SW 1271 (cell line): ENCODE measurements around the gene RCBTB2.
"Not testable (repeated sequence)": the region's sequence is repeated elsewhere in the genome, so short reads cannot be mapped to it uniquely, and the experiment has no call there.

ENCODE experiments used
- DNase-seq, 2 experiments: peaks; one replicate each; lab custom pipeline; 2025; lab: John Stamatoyannopoulos, UW

Gene RCBTB2

DNA sequence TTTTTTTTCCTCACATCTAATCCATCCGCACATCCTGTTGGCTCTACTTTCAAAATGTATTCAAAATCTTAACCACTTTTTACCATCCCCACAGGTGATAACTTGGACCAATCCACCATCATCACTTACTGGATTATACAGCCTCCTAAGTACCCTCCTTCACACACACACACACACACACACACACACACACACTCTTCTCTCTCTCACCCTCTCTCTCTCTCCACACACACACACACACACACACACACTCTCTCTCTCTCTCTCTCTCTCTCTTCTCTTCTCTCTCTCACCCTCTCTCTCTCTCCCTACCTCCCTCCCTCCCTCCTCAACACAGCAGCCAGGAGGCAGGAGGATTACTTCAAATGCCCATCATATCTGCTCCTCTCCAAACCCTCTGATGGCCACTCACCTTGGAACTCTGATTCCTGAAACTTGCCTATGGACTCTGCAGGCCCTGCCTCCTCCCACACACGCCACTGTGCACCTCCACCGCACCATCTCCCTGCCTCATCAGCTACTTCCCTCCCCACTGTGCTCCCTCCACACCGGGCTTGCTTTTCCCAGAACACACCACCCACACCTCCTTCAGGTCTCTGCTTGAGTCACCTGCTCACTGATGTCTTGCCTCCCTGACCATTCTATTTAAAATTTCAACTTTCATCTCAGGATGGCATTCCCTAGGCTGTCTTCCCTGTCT, 39.7 kb downstream of the RCBTB2 start:
- DNase-seq = no peak

DNA sequence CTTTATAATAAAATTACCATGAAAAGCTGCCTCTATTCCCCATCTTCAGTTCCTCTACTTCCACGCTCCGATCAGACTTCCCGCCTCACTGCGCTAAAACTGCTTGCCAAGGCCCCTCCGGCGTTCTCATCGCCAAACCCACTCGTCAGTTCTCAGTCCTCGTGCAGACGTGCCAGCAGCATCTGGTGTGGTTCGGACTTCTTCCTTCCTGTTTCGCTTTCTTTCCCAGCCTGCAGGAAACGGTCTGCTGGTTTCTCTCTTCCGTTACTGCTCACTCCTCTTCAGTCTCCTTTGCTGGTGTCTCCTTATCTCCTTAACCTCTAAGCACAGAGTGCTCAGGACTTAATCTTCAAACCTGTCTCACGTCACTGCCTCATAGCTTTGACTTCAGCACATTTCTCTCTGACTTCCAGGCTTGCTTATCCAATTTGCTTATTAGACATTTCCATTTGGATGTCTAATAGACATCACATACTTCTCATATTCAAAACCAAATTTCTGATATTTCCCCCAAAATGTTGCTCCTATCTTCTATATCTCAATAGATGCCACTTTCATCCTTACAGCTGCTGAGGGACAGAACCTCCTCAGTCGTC, 40.3 kb downstream of the RCBTB2 start:
- no peak for DNase-seq

DNA sequence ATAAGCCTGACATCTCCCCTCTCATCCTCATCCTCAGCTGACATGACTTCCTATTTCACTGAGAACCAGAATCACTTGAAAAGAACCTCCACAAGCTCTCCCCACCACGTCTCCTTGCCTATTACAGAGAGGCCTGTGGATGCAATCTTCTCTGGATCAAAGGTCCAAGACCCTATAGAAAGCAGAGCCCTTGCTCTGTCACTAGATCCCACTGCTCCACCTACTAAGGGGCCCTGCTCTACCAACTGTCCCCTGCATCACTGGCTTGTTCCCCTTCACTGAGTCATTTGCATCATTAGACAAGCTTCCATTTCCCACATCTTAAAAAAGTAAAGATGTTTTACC, 40.8 kb downstream of the RCBTB2 start:
- DNase-seq = no peak

DNA sequence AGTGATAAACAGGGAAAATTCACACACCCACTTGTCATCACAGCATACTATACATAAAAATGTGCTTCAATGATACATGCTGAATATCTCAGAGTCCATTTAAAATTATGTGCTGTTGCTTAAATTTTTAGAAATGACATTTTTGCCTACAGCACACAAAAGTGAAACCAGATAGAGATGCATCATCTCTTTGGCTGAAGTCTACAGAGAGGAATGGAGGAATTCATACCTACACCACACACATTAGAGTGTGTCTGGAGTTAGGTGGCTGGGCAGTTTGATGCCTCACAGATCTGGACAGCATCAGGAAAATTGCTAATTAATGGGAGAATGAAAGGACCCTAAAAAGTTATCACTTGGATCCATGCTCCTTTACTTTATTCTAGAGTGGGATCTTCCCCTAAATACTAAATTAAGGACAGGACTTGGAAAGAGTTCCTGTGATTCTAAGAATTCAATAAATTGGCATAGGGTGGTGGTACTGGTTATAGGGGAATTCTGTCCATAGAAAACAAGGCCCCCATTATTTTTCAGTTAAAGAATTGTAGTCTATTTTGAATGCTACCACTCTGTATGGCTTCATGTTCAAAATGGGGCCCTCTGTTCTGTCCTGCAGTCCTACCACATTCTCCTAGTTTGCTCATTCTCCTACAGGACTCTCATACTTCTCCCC, 41.3 kb downstream of the RCBTB2 start:
- no peak for DNase-seq

DNA sequence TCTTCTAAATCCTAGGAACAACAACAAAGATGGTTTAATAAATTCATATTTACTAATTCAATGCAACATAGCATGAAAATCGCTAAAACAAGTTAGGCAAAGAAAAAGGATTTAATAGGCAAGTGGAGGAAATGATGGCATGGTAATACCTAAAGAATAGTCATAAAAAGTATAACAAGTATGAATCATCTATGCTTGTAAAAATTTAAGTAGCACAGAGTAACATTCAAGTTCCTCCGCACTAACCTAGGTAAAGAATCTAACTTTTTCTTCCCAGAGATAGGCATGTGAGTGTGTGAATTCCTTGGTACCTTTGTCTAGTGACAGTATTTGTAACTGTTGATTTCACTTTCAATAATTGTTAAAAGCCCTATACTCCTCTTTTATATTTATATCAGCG, 42.6 kb downstream of the RCBTB2 start:
- no peak for DNase-seq

DNA sequence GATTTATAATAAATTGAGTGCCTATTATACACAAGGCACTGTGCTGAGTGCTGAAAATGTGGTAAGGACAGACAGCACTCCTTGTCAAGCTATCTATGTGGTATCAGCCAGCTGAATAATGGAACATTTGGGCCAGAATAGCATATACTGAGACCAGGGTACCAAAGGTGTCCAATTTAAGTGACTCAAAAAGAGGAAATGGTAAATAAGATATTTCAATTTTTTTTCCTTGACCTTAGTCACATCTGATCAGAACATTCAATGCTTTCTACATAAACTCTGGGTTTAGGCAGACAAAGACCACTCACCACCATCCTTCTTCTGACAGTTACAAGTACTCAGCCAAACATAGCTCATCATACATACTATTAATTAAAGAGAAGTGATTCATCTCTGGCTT, 43.2 kb downstream of the RCBTB2 start:
- no peak for DNase-seq

DNA sequence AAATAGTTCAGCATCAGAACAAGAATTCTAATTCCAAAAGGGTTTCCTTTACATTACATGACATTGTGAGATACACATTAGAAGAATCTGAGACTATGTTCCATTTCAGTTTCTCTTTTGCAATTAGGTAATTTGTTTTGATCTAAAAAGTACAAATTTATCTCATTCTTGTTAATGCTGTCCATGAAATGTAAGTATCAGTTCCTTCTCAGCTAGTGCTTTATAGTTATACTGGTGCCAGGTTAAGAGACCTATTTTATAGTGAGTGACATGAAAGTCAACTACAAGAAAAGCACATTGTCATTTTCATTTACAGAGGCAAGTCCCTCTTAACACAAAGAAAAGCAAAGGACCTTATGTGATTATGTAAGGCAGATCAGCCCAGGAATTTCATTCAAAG, 43.9 kb downstream of the RCBTB2 start:
- DNase-seq = no peak

DNA sequence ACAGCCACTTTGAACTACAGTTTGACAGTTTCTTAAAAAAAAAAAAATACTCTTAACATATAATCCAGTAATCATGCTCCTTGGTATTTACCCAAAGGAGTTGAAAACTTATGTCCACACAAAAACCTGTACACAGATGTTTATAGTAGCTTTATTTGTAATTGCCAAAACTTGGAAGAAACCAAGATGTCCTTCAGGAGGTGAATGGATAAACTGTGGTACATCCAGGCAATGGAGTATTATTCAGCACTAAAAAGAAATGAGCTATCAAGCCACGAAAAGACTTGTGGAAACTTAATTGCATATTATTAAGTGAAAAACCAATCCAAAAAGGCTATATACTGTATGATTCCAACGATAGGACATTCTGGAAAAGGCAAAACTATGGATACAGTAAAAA, 44.9 kb downstream of the RCBTB2 start:
- no peak for DNase-seq

DNA sequence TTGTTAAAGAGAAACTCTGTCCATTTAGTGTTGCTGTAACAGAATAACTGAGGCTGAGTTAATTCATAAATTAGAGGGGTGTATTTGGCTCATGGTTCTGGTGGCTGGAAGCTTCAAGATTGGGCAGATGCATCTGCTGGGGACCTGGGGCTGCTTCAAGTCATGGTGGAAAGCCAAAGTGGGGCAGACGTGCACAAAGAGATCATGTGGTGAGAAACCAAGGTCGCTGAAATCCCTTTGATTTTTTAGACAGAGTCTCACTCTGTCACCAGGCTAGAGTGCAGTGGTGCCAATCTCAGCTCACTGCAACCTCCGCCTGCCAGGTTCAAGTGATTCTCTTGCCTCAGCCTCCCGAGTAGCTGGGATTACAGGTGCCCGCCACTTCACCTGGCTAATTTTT, 46.0 kb downstream of the RCBTB2 start:
- no peak for DNase-seq

DNA sequence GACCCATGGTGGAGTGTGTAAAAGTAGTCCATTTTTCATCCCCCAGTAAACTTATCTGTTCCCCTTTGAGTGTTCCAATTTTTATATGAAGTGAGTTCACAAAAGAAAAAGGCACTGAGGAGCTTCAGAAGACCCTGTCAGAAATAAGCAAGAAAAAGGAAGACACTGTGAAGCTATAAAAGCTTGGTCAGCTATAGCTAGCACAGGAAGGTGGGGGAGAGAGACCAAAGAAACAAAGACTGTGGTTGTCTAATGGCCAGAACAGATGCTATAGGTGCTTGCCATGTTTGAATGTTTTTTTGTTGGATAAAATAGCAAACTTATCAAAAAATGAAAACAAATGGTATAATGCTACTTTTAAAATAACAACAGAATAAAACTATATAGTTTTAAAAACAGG, 46.5 kb downstream of the RCBTB2 start:
- DNase-seq = no peak

DNA sequence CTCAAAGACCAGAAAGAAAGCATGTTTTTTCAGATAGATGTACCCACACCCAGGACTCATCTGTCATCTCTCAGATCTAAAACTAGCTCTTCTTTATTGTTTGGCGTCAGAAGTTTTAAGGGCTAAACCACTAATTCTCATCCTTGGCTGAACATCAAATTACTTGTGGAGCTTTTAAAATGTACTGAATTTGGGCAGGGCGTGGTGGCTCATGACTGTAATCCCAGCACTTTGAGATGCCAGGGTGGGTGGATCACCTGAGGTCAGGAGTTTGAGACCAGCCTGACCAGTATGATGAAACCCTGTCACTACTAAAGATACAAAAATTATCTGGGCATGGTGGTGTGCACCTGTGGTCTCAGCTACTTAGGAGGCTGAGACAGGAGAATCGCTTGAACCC, 47.4 kb downstream of the RCBTB2 start:
- DNase-seq = no peak

DNA sequence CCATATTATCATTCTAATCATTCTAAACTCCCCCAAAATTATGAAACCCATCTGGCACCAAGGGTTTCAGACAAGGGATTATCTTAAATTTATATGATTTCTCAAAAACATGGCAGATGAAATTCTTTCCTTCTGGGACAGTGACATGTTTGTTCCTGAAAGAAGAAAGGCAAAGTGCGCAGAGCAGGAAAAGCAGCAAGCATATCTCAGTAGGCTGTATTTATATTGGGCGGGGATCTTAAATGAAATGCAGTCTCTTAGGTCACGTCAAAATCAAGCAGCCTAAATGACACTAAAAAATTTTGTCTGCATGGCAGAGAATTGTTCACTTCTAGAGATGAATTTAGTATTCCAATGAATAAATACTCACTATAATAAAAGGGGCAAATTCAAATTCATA, 49.3 kb downstream of the RCBTB2 start:
- DNase-seq = no peak

DNA sequence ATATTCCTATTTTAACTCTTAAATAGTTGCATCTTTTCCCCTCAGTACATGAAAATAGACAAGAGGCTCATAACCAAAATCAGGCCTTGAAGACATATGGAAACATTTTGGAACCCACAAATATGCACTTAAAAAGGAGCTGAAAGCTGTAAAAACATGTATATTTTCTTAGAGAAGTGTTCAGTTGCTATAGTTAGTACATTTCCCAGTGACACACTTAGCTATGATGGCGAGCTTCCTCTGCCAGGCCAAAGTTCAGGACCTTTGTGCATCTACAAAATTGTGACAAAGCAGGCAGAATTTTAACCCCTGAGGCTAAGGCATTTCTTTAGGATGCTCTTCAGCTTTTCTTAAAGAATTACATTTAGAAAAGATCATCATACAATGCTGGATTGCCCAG, 54.5 kb downstream of the RCBTB2 start:
- no peak for DNase-seq

DNA sequence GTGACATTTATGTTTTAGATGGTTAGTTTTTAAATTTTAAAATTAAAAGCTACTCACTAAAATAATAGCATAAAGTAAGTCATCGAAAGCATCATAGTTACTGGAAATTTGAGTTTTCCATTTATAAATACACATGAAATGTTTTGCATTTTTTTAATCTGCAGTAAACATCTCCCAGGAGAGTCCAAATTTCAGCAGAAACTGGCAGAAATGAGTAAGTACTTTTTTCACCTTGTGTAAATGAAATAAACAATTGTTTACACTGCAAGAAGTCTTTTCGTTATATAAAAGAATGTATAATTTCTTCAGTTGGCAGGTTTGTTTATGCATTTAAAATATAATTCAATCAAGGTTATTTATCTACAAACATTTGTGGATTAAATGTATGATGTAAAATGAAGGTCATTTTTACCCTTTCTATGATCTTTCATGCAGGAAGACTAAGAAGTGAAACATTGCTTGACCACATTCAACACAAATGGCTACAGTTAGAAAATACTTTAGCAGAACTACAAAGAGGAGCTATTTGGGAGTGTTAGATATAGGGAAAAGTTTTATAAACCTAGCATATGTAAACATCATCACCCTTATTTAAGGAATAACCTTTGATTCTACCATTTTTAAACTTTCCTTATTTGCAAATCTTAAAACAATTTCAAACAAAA, 55.6 kb downstream of the RCBTB2 start:
- DNase-seq = no peak

DNA sequence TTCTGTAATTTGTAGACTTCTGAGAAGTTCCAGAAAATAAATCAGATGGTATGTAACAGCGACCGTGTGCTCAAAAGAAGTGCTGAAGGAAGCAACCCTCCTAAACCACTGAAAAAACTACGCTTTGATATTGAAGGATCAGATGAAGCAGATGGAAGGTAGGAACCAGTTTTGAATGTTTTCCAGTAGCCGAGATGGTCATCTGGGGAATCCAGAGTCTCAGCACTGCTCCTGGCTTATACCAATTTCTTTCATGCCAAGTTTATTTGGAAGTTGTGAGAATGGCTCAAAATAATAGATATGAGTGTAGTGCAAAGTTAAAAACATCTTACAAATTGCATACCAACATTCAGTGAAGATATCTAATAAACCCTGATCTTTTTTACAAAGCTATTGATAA, 56.2 kb downstream of the RCBTB2 start:
- DNase-seq = no peak

DNA sequence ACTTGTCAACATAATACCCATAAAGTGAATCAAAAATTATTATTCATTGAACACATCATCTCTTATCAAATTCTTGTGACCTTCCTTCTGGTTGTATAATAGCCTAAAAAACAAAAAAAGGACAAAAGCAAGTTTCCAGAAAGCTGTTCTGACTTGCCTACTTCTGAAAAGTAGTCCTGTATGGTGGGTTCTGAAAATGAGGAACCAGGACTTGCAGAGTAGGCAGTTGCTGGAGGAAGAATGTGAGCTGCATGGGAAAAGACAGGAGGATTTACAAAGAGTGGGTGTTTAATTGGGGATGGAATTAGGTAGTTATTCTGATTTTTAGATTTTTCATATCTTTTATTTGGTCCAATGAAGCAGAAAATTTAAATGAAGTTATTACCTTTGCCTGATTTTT, 56.7 kb downstream of the RCBTB2 start:
- no peak for DNase-seq

DNA sequence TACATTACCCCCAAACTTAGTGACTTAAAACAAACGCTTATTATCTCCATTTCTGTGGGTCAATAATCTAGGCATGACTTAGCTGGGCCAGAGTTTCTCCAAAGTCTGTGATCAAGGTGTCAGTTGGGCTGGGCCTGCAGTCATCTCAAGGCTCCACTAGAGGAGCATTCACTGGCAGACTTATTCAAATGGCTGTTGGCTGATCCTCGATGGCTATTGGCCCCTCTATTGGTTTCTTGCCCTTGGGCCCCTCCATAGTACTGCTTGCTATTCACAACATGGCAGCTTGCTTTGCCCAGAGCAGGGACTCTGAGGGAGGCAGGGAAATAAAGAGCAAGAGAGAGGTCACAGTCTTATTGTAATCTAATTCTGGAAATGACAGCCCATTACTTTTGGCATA, 57.6 kb downstream of the RCBTB2 start:
- no peak for DNase-seq

DNA sequence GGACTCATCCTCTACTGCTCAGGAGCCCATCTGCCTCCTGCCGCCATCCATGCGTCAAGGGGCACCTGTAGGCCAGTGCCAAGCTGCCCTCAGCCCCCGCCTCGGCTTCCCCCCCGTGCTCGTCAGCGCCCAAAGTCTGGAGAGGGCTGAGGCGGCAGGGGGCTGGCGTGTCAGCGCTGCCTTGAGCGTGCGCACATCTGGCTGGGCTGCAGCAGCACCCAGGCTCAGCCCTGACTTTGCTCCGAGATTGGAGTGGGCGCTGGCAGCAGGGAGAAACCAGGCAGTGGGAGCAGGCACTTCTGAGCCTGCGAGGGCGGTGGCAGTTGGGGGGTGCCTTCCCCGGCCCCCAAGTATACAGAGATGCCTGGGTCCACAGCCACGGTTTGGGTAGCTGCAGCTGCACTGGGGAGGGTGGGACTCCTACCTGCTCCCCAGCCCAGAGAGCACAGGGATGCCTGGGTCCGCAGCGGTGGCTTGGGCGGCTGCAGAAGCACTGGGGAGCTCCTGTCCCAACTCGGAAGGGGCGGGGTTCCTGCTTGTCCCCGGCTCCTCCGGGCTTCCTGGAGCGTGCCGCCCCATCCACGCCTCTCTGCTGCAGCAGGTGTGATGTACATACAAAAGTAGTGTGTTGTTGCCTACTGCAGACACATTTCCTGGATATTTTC, 75.2 kb downstream of the RCBTB2 start:
- no peak for DNase-seq

DNA sequence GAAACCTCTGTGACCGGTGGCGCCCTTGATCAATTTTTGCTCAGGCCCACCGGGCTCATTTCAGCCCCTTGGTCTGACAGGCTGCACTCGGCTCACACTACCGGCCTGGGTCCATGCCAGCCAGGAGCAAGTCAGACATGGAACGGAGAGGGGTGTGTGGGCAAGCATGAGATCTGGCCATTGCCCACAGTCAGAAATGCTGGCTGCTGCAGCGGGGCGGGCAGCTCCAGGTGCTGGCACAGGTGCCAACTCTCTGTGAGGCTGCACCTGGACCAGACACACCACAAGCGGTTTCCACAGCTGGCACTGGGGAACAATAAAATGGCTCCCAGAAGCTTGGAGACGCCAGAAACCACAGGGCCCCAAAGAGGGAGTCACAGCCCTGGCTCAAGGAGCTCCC, 76.3 kb downstream of the RCBTB2 start:
- no peak for DNase-seq

DNA sequence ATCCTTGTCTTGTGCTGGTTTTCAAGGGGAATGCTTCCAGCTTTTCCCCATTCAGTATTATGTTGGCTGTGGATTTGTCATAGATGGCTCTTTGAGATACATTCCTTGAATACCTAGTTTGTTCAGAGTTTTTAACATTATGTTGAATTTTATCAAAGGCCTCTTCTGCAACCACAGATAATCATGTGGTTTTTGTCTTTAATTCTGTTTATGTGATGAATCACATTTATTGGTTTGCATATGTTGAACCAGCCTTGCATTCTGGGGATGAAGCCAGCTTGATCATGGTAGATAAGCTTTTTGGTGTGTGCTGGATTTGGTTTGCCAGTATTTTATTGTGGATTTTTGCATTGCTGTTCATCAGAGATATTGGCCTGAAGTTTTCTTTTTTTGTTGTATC, 81.7 kb downstream of the RCBTB2 start:
- not testable (repeated sequence) for DNase-seq

DNA sequence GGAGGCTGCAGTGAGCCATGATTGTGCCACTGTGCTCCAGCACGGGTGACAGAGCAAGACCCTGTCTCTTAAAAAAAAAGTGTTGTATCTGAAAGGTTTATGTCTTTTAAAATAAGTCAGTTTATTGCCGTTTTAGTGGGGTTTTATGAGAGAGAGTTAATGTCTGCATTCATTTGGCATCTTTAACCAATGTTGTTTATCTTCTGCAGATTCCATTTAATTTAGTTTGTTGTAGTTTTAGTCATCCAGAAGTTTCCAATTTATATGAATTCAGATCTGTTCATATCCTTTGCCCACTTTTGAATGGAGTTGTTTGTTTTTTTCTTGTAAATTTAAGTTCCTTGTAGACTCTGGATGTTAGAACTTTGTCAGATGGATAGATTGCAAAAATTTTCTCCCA, 83.2 kb downstream of the RCBTB2 start:
- no peak for DNase-seq

DNA sequence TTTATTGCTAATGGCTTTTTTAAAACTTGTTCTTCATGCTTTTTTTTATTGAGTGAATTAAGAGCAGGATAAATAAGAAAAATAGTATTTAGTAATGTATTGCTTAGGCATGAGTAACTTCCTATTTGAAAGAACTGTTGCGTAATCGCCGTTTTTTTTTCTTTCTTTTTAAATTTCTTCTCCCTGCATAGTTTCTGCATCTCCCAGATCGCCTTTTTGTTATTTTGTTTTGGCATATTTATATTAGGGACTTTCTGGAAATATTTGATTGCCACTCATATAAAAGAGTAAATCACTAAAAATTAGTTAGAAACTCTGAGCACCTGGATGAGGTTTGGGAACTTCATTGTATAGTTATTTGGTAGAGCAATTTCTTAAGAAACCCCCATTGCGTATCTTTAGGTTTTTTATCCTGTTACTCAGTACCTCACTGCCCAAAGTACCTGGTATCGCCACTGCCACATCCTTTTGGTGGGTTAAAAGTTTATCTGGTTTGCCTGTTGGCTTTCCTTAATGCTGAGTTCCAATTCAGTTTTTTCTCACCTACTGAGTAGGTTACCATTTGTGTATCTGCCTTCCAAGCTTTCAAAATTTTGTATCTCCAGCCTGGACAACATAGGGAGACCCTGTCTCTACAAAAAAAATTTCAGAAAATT, 83.8 kb downstream of the RCBTB2 start:
- DNase-seq = peak in 1 of 2 experiments; percentile 35
